Stimulated activated naive CD4-positive, alpha-beta T cell (primary cell): ENCODE data around the gene MDFIC.

Experiments
- DNase-seq, 6 experiments: peaks; one replicate each; lab custom pipeline; 2025; lab: John Stamatoyannopoulos, UW

Gene MDFIC

DNA sequence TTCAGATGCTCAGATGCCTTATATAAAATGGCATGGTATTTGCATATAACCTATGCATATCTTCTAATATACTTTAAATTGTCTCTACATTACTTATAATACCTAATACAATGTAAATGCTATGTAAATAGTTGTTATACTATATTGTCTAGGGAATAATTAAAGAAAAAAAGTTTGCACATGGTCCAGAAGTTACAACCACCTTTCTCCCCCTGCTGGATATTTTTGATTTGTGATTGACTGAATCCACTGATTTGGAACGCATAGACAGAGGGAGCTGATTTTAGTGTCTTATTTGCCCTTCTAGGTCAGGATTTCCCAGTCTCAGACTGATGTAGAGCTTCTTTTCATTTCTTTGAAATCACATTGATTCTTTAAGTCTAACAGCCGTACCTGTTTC lies 31.8 kb downstream of the MDFIC start:
- DNase-seq: no peak

DNA sequence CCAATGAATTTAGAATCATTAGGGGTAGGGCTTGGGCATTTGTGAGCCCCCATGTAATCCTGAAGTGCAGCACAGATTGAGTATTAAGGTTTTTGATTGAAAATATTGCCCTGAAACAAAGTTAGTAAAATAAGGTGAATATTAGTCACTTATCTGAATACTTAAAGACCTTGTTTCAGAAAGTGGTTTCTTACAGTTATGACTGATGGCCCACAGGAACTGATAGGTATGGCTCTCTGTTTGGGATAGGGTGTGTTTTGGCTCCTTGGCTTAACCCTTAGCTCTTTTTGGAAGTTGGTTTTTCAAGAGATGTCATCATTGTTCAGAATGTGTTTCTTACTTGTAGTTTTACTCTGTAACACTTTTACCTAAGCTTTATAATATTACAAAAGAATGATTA lies 34.8 kb downstream of the MDFIC start:
- DNase-seq: no peak

DNA sequence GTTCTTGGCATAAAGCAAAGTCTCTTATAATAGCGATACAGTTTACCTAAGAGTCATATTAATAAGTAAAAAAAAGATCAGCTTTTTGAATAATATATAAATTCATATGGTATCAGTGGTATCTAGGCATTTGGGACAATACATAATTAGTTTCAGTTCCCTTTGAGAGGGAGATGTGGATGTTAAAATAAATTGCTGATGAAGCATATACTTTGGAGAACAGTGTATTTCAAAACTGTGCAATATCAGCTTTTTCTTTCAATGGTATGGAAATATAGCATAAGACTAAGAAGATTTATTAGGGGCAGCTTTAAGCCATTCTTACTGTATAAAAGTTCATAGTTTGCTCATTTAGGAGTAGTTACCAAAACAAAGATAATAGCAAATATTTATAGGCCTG lies 35.5 kb downstream of the MDFIC start:
- no peak for DNase-seq

DNA sequence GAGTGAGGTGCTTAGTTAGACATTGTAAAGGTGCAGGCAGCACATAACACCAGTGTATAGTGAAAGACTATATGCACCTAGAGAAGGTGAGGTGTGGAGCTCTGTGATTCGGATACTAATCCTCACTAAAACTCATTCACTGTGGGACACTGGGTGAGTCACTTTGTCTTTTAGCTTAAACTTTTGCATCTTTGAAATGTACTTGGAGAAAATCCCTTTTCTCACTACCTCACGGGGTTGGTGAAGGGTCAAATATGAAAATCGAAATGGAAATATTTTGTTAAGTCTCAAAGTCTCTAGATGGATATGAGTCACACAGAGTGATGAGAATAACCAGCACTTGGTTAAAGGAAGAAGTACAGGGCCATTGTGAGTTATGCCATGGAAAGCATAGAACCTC lies 38.0 kb downstream of the MDFIC start:
- no peak for DNase-seq

DNA sequence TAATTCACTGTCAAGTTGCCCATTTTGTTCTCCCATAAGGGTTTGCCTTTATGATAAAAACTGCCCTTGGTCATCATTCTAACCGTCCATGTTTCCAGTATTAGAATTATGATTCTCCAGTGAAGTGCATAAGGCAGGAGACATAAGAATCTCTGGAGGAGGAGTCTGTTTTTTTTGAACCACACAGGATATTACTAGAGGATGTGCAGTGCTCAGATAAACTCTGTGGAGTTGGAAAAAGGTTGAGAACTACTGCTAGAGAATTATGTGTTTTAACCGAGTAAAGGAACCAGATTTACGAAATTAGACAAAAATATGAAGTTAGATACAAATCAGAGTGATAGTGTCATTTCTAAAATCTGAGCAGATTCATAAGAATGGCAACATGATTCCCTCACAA lies 40.5 kb downstream of the MDFIC start:
- no peak for DNase-seq

DNA sequence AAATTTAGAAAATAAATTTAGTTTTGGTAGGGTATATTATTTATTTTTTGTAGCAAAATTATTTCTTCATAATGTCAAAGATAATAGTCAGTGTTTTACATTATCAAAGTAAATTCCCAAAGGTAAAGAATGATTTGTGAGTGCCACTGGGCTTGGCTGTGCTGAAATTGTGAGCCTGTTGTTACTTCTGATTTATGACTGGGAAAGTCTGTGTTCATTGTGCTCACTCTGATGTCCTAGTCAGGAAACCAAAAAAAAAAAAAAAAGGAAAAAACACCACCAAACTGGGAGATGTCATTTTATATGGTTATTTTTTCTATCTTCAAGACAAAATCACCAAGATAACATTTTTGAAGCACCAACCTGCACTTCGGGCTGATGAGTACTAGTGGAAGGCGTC lies 44.3 kb downstream of the MDFIC start:
- no peak for DNase-seq

DNA sequence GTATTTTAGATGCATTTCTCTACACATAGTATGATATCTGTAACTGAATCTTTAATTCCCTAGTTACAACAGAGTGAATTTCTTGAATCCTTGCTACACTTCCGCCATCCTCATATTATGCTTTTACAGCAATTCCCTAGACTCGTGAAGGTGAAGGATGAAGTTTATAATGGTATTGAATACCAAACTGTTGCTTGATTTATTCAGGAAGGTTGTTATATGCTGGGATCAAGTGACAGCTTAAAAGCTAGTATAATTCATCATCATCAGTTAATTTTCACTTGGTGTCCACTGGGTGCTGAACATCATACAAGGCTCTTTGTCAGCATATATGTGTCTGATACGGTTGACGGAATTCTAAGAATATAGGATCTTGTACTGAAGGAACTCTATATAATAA lies 47.2 kb downstream of the MDFIC start:
- no peak for DNase-seq

DNA sequence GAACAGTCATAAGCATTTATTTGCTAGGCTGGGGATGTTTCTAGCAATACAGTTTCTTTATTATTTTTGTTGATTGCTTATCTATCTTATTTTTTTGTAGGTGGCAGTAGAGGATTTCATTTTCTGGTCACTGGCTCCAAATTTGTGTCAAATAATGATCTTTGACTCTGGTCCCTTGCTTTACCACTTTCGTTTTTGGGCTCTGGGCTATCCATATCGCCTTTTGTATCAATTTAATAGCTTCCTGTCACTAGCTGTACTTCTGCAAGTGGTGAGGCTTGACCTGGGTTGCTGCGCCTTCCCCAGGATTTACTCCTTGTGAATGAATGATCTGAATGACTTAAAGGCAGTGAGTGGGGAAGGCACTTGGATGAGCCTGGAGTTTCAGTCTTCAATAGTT lies 48.4 kb downstream of the MDFIC start:
- DNase-seq: no peak

DNA sequence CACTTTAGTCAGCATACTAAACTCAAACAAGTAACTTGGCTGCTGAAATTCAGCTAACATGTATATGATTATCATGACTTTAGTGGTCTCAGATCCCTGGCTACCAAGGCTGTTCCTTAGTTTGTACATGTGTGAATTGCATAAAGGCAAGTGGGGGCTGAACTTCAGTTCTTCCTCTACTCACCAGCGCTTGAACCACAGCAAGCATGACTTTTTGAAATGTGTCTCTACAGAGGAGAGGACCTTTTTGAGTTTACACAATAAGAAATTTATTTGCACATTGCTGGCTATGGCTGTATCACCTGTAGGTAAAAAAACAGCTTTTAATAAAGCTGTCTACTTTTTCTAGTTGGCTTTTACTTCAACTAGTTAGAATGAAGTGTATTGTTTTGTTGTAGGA lies 48.8 kb downstream of the MDFIC start:
- no peak for DNase-seq

DNA sequence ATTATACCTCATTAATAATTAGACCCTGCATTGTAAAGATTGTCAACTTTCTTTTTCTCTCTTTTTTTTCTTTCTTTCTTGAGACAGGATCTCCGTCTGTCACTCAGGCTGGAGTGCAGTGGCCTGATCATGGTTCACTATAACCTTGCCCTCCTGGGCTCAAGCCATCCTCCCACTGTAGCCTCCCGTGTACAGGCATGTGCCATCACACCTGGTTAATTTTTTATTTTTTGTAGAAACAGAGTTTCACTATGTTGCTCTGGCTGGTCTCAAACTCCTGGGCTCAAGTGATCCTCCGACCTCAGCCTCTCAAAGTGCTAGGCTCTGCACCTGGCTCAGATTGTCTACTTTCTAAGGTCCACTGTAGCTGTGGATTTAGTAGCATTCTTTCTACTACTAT lies 50.7 kb downstream of the MDFIC start:
- DNase-seq: no peak

DNA sequence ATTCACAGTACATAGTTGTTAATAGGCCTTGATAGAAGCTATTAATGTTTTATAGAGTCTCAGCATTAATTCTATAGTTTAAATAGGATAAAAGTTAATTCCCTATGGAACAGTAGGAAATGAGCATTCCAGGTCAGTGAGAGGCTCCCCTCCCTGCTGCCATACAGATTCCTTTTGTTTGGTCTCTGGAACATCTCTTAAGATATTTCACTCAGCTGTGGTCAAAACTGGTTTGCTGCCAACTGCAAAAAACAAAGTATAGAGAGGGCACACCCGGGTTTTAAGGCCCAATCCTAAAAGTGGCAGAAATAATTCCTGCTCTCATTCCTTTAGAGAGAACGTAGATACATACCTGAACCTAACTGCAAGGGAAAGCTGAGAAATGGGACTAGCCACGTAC lies 51.3 kb downstream of the MDFIC start:
- DNase-seq: no peak

DNA sequence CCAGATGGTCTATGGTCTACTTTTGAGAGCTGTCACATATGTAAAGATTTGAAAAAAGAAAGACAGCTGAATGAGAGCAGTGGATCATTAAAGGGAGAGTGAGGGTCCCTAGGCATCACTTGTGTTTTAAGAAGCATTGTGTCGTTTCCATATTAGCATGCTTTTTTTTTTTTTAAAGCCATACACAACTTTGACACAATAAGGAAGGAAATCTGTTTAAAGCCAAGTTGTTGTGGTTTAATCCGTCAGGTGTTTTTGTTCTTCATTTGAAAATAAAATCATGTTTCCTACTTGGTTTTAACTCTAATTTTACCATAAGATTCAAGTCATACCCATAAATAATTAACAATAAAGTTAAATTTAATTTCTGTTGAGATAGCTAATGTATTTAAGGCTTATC lies 53.5 kb downstream of the MDFIC start:
- no peak for DNase-seq

DNA sequence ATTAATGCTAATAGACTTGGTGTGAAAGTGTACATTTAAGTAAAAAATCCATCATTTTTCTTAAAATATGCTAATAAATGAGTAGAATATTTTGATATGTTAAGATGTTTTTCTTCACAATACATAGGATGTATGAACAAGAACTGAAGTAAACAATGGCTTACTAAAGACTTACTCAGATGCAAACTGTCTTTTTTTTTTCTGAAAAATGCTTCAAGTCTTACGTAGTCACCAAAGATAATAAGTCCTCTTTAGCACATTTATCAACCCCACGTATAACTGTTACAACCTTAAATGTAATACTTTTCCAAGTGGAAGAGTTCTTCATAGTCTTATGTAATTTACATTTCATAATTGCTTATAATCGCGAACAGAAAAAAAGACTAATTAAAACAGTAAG lies 54.8 kb downstream of the MDFIC start:
- no peak for DNase-seq

DNA sequence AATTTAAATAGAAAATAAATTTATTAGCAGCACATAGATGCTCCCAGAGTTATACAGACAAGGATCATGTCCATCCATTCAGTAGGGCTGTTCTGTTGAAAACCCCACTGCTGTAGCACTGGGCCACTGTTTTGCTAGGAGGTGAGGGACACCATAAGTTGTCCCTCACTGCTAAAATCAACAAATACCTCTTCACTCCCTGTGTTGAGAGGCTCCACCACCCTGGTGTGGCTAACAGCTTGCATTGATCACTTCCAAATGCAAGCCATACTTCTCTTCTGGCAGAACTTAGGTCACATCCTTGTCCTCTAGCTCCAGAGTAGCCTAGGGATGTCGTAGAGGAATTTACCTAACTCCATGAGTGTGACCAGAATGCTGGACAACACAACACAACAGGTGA lies 55.4 kb downstream of the MDFIC start:
- DNase-seq: no peak

DNA sequence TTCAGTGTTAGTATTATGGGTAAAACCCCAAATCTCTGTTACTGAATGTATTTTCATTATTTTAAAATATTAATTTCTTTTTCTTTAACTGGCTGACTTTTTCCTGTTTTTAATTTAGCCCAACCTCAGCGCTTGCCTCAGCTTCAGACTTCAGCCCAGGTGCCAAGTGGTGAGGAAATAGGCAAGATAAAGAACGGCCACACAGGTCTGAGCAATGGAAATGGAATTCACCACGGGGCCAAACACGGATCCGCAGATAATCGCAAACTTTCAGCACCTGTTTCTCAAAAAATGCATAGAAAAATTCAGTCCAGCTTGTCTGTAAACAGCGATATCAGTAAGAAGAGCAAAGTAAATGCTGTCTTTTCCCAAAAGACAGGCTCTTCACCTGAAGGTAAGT lies 57.5 kb downstream of the MDFIC start:
- no peak for DNase-seq

DNA sequence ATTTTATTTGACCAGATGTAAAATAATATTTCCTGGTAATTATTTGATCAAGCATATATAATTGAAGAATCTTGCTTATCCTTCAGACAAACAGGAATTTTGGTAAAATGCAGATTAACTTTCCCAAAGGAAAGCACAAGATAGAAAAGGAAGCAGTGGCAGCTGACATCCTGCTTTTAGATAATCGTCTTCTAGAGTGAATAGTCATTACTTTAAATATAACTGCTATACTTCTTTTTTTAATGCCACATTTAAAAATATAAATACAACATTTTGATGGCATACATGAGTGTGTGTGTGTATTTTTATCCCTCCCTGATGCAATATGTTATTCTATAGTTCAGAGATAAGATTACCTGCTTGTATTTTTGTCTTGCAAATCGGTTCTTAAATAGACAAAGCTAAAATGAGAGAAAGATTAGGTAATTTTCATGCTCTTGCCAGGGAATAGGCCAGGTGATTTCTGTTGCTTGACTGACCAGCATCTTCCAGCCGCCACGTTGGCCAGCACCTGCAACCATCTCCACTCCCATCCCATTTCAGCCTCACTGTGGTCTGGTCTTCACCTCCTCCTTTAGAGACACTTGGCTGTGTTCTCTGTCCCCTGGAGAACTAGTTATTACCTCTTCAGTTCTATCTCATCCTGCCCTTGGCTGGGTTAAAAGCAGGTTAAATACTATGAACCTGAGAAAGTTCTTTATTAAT lies 58.1 kb downstream of the MDFIC start:
- DNase-seq: no peak

DNA sequence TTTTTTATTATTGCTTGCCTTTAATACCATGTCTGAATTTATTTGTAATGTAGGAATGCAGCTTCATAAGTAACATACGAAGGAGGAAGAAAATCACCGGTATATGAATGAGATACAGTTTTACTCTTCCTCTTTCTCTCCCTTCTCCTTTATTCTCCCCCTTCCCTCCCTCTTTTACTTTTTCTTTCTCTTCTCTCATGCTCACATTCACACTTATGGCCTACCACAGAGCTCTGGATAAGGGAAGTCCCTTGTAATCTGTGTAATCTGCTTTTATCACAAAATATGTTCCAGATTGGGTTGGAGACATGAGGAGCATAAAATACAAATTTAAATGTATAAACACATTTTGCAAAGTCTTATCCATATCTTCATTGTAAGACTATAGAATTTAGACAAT lies 59.4 kb downstream of the MDFIC start:
- no peak for DNase-seq

DNA sequence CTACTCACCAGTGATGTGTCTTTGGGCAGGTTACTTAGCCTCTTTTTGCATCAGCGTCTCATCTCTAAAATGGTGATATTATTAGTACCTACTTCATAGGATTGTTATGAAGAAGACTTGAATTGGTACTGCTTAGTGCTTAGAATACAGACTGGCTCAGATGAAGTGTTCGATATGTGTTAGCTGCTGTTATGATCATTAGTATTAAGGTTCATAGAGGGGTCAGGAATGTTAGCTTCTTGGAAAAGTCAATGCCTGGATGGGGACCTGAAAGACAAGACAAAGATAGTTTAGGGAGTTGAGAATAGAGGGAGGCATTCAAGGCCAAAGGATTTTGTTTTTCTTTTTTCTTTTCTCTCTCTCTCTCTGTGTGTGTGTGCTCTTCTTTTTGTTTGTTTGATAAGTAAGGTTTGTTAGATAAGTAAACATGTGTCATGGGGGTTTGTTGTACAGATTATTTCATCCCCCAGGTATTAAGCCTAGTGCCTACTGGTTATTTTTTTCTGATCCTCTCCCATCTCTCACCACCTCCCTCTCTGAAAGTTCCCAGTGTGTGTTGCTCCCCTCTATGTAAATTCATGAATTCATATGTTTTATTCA lies 63.3 kb downstream of the MDFIC start:
- DNase-seq: no peak

DNA sequence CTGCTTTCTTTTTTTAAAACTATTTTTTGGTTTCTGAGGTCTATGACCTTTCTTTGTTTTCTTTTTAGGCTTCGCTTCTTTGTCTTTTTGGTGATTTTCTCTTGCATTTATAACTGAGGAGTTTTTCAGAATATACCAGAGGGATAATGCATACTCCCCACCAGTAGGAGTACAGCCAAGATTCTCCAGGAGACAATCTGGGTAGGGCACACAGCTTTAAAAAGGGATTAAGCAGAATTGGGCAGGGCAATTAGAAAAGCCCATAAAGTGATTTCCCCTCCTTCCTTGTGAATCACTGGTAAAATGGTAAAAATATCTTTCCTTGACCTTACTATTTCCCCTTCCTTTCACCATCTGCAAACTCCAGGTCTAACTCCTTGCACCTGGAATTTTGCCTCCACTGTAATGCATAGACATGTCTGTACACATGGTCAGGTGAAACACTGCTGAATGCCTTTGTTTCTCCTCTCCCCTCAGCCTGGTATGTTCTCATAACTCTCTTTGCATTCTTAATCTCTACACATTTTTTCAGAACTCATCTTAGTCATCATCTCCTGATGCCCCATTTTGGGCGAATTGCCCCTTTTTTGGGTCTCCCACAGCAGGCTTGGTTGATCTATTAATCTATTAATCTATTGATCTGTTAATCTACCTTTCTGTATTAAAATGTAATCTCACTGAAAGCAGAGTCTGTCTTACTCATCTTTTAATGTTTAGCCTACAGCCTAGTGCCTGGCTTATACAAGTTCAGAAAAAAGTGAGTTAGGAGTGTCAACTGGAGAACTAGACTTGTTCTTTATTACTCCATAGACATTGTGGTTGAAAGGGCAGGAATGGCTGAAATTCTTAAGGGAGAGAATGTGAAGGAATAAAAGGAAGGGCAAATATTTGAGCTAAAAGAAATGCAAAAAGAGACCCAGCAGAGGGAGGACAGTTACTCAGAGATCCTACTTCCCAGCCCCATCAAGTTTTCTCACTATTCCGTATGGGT lies 64.6 kb downstream of the MDFIC start:
- DNase-seq: no peak

DNA sequence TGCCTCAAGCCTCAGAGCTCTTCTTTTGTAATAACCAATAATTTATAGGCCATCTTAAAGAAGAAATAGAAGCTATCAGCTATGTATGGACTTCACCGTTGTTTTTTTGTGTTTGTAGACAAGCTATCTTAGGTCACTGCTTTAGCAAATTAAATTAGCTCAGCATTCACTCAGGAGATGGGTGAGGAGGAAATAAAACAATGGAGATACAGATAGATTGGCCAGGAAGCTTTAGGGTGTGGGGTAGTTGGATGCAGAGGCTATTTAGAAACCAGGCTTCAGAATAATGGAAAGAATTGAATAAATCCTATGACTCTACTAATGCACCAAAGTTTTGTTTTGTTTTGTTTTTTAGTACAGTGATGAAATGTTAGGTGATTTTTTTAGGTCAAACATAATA lies 66.1 kb downstream of the MDFIC start:
- DNase-seq: no peak

DNA sequence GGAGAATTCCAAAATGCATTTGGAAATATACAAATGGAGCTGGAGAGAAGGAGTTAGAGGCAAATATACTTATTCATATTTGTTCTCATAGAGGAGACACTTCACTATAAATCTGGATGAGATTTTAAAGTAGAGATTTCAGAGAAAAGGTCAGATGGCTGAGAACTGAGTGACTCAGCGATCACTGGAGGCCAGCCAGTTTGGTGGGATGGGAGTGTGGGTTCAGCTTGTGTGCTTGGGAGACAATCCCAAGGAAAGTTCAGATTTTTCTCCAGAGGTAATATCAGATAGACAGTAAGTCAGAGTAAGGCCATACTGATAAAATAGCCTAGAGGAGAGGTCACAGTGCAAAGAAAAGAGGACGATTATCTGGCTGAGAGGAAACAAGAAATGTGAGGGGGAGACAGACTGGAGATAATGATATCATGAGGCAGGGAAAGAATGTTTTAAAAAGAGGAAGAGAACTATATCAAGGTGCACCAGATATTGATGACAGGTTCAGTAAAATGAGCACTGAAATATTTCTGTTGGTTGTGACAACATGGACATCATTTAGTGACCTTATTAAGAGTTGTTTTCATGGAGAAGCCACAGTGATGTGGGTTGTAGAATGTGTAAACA lies 67.0 kb downstream of the MDFIC start:
- no peak for DNase-seq

DNA sequence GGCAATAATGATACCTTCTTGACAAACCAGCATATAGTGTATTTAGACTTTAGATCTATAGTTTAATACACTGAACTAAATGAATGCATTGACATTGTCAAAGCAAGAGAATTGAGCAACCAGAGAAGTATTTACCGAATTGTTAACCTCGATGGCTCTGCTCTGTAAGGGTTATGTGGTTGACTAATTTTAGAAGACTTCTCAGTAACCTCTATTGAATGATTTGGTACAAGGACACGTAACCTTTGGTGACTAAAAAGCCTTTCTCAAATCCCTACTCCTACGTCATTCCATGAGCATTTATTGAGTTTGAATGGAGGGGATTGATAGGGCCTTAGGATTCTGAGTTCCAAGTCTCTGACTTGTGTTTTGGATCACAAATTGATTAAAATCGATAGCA lies 67.6 kb downstream of the MDFIC start:
- no peak for DNase-seq
